ENCODE data around the gene LTK. TPM values are rescaled to one million over a fixed set of nuclear protein-coding genes. Genes with fewer than 3 reads are reported as not detected.
A peak's percentile ranks its signal among the peaks of the same experiment; 100 is the strongest.

LTK gene
- total RNA-seq, 1 donor from 2014 or later = not detected

DNA sequence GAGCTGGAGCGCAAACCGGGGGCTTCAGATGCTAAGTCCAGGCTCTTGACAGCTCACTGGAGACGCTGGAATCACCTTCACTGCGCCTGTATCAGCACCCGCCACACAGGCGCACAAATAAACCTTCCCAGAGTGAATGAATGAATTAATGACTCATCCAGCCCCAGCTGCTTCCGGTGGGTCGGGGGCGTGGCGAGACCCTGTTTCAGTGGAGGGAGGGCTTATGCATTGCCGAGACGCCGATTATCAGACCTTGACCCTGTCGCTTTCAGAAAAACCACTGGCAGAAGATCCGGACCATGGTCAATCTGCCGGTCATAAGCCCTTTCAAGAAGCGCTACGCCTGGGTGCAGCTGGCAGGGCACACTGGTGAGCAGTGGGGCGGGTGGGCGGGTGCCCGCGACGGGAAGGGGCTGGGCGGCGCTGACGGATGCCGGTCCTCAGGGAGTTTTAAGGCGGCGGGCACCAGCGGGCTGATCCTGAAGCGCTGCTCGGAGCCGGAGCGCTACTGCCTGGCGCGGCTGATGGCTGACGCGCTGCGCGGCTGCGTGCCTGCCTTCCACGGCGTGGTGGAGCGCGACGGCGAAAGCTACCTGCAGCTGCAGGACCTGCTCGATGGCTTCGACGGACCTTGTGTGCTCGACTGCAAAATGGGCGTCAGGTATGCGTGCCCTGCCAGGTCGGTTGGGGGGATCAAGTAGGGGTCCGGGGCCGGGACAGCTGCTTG is 12.3 kb downstream of the LTK start:
- DNase-seq (ENCODE audit: low spot score in 2 of 2) (no peak), FAIRE-seq (no peak)

DNA sequence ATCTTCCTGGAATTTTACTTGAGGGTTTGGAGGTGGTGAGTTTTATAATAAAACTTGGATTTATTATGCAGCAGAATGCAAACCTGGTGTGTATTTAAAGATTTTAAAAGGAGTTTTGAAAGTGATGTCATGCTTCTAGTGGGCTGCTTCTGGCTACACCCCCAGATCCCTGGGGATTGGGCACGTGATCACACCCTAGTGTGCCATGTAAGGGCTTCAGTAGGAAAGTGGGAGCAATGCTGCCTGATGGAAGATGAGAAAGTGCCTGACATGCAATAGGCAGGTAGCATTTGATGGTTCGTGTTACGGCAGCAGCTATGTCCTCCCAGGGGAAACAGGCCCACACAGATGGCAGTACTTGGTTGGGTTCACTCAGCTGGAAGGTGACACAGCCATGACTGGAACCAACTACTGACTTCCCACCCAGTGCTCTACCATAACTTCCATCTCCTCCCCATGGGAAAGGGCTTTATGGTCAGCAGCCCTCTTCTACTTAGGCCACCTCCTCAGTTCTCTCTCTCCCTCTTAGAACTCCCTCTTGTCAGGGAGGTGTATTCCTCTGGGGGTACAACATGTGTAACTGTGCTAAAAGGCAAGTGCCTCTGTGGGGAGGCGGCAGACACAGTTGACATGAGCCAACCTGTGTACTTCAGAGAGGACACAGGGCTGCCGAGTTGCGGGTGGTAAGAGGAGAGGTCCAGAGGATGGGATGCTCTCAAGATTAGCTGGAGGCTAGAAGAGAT is 14.3 kb downstream of the LTK start:
- FAIRE-seq (no peak), DNase-seq (ENCODE audit: low spot score in 2 of 2) (no peak)

DNA sequence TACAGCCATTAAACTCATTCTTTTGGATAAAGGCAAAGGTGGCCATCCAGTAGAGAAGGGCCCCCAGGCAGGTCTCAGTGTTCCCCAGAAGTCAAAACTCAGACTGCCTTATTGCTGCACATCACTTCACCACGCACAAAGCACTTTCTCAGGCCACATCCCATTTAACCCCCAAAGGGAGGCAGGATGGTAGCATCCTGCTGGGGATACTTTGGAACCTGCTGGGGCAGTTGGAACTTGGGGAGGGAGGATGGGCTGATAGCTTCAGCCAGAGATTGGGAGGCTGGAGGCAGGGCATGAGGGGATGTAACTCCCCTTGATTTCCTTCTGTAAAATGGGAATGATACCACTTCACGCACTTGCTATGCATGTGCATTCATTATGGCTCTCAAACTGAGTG is 15.0 kb downstream of the LTK start:
- DNase-seq (ENCODE audit: low spot score in 2 of 2) (no peak), FAIRE-seq (no peak)

DNA sequence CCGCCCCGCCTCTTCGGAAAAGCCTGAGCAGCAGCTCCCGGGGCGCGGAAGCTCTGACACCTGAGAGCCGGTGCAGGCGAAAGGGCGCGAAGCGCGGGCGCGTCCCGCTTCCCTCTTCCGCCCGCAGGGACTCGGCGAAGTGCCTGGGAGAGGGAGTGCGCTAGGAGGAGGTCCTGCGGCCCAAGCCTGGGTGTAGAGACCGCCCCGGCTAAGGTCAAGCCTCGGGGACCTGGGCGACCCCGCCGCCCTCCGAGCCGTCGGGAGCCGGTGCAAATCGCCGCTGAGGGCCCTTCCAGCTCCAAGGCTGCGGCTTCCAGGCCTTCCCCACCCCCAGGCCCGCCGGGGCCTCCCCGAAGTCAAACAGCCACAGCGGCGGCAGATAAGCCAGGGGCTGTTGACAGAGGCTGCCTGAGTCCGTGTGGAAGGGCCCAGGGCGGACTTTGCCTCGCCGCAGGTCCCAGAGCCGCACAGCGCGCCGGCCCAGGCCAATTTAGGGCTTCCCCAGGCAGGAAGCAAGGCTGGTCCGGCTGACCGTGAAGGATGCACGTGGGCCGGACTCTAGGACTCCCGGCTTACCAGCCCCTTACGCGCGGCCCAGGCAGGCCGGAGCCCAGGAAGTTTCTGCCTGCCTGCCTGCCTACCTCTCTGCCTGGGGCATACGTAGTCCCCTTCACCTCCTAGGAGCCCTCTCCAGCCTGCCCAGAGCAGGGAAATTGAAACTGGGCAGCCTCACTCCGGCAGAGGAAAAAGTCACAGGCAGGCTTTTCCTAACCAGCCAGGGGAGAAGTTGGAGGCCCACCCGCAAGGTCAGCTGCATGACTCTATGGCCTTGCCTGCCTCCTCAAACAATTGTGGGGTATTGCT is 17.7 kb downstream of the LTK start:
- DNase-seq (ENCODE audit: low spot score in 2 of 2) (no peak), FAIRE-seq (no peak)

DNA sequence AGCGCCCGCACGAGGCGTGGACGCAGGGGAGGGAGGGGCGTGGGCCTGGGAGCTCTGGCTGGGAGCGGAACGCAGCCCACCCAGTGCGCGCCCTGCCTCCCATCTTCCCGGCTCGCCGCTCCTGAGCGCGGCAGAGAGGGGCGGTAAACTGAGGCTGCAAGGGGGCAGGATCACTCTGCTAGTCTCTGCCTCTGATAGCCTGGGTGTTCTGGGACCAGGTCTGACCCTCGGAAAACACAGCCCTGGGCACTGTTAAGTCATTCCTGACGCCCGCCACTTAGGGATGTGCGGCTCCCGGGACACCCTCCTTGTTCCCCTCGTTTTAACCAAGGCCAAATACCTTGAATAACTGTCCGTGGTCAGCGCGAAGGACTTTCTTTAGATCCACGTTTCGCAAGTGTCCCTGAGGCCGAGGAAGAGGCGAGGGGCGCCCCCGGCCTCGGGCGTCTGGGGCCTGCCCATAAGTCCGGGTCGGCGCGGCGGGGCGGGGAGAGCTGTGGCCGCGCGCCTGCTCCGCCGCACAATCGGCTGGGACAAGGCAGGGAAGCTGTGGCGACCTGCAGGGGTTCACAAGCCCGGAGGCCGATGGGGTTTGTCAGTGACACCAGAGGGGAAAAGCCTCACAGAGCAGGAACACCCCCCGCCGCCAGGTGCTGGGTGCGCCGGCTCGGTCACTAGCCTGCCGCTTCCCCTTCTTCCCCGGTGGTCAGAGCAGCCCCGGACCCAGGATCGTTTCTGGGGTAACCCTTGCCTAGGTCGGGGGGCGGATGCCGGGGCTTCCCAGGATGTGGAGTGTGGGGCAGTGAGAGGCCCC is 18.5 kb downstream of the LTK start:
- no peak for FAIRE-seq
- DNase-seq (ENCODE audit: low spot score in 2 of 2) = no peak

DNA sequence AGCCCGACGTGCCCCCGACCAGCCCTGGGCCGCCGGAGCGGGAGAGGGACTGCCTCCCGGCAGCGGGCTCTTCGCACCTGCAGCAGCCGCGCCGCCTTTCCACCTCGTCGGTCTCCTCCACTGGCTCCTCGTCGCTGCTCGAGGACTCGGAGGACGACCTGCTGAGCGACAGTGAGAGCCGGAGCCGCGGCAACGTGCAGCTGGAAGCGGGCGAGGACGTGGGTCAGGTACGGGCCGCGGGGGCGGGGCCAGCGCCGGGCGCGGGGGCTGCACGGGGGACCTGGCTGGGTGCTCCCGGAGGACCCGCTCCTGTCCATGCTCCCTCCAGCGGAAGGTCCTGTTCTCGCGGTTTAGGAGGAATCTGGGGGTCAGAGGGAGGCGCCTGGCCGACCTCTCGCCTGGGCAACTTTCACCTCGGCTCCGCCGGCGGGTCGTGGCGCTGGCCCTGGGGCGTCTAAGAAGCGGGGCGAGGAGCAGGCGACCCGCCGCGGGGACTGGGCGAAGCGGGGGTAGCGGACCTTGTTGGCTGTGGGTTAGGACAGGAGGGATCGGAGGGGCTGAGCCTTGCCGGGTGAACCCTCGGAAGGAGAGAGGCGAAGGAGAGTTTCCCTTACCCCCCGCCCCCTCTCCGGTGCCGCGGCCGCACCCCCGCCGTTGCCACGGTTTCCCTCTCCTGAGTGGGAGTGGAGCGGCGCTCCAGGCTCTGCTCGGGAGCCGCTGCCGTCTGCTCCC is 19.3 kb downstream of the LTK start:
- DNase-seq (ENCODE audit: low spot score in 2 of 2) (no peak), FAIRE-seq (no peak)

DNA sequence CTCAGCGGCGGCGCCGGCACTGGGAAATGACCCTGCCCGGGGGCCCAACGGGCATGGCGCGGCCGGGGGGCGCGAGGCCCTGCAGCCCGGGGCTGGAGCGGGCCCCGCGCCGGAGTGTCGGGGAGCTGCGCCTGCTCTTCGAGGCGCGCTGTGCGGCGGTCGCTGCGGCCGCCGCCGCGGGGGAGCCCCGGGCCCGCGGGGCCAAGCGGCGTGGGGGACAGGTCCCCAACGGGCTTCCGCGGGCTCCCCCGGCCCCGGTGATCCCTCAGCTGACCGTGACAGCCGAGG is 19.8 kb downstream of the LTK start:
- DNase-seq (ENCODE audit: low spot score in 2 of 2) (no peak), FAIRE-seq (no peak)

DNA sequence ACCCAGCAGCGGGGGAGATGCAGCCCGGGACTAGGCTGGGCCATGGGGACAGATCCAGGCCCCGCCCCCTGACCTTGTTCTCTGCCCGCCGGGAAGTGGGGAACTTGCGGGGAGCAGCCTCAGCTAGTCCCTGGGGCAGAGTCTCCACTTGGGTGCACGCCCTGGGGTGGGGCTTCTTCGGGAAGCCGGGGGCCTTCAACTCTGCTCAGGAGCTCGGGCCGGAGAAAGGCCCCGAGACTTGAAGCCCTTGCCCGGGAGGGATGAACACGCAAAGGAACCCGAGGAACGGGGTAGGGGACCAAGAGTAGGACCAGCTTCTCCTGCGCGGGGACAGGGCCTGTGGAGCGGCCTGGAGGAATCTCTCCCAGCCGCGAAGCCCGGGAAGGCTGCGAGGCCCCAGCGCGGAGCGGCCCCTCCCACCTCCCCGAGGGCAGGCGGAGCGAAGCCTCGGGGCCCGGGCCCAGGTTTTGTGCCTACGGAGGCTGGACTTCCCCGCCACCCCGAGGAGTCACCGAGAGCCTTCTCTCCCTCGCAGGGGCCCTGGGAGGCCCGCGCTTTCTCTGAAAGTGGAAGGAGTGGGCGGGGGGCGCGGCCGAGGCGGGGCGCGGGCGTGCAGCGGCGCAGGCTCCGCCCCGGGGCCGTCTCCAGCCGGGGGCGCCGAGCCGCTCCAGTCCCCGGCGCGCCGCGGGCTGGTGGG is 20.3 kb downstream of the LTK start, which contains the start of gene ITPKA:
Gene ITPKA (plus strand): TSS at position 670 of the 697 bp plus-strand sequence. CDS start 54 bp downstream, outside the sequence.
- peak; percentile 77 to 82 for DNase-seq (ENCODE audit: low spot score in 2 of 2)
- no peak for FAIRE-seq

DNA sequence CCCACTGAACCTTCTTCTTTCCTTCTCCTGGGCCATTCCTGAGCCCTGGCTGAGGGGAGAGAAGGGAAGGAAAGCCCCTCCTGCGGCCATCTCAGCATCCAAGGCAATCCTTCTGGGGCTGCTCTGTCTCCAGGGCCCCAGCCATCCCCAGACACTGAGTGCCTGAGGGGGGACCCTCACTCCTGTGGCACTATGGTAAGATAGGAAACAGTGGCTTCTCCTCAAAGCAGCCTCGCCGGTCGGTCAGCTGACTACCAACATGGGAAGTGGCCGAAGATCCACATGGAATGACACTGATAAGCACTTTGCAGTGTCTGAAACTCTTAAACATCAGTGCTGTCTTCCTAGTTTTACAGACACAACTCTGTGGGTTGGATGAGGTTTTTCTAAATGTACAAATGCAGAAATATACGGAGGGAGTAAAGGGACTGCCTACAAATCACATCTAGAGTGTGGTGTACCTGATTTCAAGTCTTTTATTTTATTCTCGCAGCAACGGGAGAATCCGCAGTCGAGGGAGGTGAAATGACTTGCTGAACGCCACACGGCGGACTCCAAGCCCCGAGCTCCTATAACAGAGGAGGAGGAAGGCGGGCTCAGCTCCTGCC is 20.9 kb downstream of the LTK start:
- DNase-seq (ENCODE audit: low spot score in 2 of 2) (peak in 1 of 2 donors; percentile 59), FAIRE-seq (no peak)

DNA sequence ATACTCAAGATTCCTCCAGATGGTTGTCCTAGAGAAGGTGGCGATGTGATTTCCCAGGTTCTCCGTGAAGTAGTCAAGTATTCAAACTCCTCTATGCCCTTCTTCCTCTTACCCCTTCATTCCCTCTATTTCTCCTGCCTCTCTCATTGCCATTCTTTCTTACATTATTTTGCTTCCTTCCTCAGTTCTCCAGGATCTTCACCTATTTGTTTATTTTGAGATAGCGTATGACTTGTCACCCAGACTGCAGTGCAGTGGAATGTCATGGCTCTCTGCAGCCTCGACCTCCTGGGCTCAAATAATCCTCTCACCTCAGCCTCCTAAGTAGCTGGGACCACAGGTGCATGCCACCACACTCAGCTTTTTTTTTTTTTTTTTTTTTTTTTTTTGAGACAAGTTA is 21.7 kb downstream of the LTK start:
- DNase-seq (ENCODE audit: low spot score in 2 of 2) (no peak), FAIRE-seq (no peak)

DNA sequence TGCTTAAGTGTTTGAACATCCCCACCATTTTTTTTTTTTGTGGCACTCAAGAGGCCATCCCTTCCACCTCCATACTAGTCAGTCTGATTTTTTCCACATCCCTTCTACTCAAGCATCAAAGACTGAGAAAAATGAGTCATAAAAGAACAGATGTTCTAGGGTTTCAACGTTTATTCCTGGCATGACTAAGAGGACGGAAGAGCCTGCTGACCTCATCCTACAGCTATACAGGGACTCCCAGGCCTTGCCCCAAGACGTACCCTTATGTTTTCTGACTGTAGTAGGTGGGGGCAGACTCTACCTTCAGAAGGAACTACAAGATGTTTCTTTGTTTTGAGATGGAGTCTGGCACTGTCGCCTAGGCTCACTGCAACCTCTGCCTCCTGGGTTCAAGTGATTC is 23.3 kb downstream of the LTK start:
- DNase-seq (ENCODE audit: low spot score in 2 of 2) = no peak
- FAIRE-seq = no peak

DNA sequence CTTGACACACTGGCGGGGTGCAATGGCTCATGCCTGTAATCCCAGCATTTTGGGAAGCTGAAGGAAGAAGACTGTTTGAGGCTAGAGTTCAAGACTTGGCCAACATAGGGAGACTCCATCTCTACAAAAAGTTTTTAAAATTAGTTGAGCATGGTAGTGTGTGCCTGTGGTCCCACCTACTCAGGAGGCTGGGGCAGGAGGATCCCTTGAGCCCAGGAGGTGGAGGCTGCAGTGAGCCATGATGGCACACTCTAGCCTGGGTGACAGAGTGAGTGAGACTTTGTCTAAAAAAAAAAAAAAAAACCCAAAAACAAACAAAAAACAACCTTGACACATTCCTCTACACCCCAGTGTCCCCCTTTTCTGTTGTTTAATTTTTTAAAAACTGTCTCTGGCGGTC is 24.0 kb downstream of the LTK start:
- FAIRE-seq (no peak), DNase-seq (ENCODE audit: low spot score in 2 of 2) (no peak)

DNA sequence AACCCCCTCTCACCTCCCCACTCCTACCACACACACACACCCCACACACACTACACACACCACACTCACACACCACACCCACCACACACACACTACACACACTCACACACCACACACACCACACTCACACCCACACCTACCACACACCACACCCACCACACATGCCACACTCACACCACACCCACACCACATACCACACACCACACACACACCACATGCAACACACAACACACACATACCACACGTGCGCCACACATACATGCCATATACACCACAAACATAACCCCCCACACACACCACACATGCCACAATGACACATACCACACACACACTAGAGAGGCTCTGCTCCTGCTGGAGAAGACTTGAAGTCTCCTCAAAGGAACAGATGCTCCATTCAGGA is 25.8 kb downstream of the LTK start:
- no peak for DNase-seq (ENCODE audit: low spot score in 2 of 2)
- no peak for FAIRE-seq

DNA sequence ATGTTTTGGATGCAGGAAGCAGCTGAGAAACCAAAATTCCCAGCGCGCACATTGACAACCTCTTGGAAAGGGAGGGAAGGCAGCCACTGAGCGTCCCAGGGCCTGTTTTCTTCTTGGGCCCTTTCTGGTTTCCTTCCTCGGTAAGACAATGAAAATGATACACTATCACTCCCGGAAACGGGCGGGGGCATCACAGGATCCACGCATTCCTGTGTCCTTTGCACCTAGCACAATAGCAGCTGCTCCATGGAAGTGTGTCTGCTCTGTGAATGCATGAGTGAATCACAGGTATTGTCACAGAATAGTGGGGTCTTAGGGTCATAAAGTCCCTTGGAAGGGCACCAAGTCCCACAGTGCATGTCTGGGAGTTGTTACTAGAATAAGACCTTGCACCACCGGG is 26.2 kb downstream of the LTK start:
- FAIRE-seq = no peak

DNA sequence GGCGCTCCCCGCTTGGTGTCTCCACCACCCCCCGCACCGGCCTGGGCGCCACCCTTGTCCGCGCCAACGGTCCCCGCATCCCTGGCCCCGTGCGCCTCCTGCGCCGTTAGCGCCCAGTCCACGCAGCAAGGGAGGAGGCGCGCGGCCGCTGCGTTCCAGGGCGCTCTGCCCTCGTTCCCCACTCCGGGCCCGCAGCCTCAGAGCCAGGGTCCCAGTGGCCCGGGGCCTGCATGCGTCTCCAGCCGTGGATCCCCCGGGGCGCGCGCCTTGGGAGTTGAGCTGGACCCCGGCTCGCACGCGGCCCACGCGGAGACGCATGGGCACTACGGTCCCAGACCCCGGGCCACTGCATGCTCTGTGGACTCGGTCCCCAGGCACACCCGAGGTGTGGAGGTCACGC is 27.3 kb downstream of the LTK start:
- no peak for DNase-seq (ENCODE audit: low spot score in 2 of 2)
- no peak for FAIRE-seq

More for the DNA sequence above, 26.2 kb downstream of the LTK start:
- DNase-seq (ENCODE audit: low spot score in 2 of 2) = no peak

DNA sequence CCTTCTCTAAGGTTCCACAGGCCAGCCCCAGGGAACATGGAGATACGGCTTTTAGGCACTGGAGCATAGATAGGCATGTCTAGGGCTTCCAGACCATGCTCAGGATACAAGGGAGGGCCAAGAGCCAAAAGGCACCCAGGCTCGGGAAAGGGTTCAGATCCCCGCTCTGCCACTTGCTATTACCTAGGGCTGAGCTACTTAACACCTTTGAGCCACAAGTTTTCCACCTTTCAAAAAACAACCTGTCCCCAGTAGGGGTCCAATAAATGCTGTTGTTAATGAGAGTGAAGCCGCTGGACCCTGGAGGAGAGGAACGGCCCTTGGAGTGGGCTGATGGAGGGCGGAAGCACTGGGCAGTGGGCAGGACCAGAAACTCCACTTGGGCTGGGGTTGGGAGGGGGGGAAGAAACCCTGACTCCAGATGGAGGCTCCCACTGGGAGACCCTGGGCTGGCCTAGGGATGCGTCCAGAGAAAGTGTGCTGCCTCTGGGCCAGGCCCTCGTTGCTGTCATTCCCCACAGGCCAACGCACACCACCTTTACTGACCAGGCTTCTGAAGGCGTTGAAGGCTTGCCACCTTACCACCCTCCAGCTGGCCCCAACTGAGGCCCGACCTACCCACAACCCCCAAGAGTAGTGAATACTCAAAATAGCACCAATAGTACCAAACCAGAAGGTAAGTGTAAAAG is 28.5 kb downstream of the LTK start:
- no peak for FAIRE-seq
- no peak for DNase-seq (ENCODE audit: low spot score in 2 of 2)

DNA sequence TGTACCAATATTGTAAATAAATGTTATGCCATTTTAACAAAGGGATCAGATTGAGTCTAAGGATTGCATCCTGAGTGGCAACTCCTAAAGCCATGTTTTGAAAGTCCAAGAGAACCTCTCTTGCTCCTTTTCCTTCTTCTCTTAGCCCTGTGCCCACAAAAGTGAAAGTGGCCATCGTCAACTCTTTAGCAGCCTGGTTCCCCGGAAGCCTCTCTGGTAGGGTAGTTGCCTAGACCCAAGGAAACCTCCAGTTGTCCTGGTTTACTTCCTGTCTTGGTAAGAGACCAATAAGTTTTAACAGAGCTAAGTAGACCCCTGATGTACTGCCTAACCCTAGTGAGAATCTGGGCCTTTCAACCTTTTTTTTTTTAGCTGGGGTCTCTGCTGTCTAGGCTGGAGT is 30.1 kb downstream of the LTK start:
- FAIRE-seq (no peak), DNase-seq (ENCODE audit: low spot score in 2 of 2) (no peak)

DNA sequence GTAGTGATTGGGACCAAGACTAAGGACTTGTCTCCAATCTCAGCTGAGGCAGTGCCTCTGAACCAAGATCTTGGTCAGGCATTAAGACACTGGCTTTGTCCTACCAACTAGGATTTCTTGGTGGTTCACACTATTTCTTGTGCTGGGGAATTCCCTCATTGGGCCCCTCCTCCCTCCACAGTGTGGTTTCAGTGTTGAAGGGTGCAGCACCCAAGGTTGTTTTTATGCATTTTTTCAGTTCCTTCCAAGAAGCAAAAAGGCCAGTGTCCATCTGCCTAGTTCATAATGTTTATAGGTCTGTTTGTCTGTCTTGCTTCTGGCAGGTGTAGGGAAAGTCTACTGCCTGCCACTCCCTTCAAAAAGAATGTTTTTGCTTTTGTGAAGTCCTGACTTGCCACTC is 30.5 kb downstream of the LTK start:
- DNase-seq (ENCODE audit: low spot score in 2 of 2) (no peak), FAIRE-seq (no peak)

Measured in frontal cortex (tissue), 4 donors.